ENCODE measurements around the gene AGFG1. TPM values are rescaled to one million over a fixed set of nuclear protein-coding genes. Genes with fewer than 3 reads are reported as not detected.
A peak's percentile ranks its signal among the peaks of the same experiment; 100 is the strongest.

Gene AGFG1
- total RNA-seq, 2 donors from 2014 or later = 64.6 to 77.3 TPM

GRCh38 chr2:227485429-227485828, 13.5 kb downstream of the AGFG1 start:
- no peak for DNase-seq
- intact Hi-C loops (cut with DNase I, micrococcal nuclease) = no loop called here
- ATAC-seq = no peak

- ATAC-seq = no peak
- intact Hi-C loops (cut with DNase I, micrococcal nuclease) = no loop called here
- no peak for DNase-seq
These were observed 14.7 kb downstream of the AGFG1 start for GRCh38 chr2:227486688-227487087.

DNA sequence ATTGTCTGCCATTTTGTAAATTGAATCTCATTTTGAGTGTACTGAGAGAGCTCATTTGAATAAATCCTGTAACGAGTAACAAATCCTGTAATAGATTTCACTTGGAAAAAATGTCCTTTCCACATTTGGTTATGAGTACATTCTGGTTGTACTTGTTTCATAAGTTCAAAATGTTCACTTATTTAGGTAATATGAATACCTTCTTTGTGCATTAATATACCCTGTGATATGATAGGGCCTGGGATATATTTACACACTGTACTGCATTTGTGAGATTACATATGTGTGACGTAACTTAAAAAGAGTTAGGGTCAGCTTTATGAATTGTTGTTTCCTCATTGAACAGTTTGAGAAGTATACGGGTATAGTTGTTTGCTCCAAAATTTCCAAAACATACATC, 16.1 kb downstream of the AGFG1 start:
- ATAC-seq (no peak), DNase-seq (no peak)
- intact Hi-C loops (cut with DNase I, micrococcal nuclease) = no loop called here

- DNase-seq (no peak), ATAC-seq (no peak)
- intact Hi-C loops (cut with DNase I, micrococcal nuclease) = no loop called here
These were observed 19.4 kb downstream of the AGFG1 start for GRCh38 chr2:227491386-227491785.

DNA sequence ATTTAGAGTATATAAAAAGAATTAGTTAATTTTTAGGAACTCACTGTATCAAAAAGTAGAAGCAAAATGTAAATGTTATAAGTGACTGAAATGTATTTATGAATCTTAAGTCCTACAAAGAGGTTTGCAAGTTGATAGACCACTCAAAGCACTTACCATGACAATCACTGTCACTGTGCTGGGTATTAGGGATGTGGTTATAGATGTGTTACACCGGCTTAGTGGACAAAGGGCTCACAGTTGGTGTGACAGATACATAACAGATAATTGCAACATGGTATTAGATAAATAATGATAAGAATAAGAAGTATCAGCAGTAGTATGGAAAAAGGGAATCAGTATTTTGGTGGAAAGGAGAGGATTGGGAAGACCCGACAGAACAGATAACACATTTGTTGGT, 21.6 kb downstream of the AGFG1 start:
- intact Hi-C loops (cut with DNase I, micrococcal nuclease) = no loop called here
- ATAC-seq = no peak
- DNase-seq = no peak

GRCh38 chr2:227497158-227497557, 25.2 kb downstream of the AGFG1 start:
- ATAC-seq = no peak
- intact Hi-C loops (cut with DNase I, micrococcal nuclease) = no loop called here
- no peak for DNase-seq

DNA sequence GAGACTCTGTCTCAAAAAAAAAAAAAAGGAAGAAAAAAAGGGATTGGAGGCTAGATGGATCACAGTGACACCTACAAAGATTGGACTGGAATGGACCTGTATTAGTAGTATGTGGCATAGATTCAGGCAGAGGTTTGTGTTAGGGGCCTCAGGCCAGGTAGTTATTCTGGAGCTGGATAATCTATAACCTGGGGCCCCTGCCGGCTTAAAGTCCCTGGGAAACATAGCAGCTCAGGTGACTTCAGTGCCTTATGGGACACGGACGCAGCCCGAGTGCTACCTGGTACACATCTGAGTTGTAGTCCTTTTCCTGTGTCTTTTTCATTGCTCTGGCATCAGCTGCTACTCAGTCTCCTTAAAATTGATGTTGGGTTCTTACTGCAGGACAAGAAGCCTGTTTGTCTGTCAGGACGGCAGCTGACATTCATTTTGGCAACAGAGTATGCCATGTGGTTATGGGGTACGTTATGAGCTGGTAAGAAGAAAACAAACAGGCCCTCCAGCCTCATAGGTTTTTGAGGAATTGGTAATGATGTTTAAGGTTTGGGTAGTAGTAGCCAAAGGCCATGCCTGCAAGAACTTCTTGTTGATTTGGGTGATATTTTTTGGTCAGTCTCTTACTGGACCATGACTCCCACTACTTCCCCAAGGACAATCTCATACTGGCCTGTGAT, 27.8 kb downstream of the AGFG1 start:
- DNase-seq (no peak), ATAC-seq (no peak)

GRCh38 chr2:227500301-227500630, 28.3 kb downstream of the AGFG1 start:
- intact Hi-C loops (cut with DNase I, micrococcal nuclease) = no loop called here
- ATAC-seq (no peak), DNase-seq (no peak)

More for the DNA sequence above, 27.8 kb downstream of the AGFG1 start:
- intact Hi-C loops (cut with DNase I, micrococcal nuclease) = no loop called here

GRCh38 chr2:227503433-227504406, 31.8 kb downstream of the AGFG1 start:
- intact Hi-C loops (cut with DNase I, micrococcal nuclease) = no loop called here
- DNase-seq = peak in 1 of 2 donors; percentile 64

DNA sequence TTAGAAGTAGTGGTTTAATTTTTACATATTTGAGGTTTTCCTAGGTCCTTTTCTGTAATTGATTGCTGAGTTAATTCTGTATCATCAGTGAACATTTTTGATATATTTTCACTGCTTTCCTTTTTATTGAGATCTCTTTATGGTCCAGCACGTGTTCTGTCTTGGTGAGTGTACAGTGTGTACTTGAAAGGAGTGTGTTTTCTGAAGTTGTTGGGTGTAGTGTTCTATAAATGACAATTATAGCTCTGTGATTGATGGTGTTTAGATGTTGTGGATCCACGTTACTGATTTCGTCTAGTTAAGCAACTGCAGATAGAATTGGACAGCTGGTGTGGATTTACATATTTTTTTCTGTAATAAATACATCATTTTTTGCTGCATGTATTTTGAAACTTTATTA, 32.7 kb downstream of the AGFG1 start:
- peak; percentile 56 for ATAC-seq
- DNase-seq = no peak
- intact Hi-C loops (cut with DNase I, micrococcal nuclease) = no loop called here

More at GRCh38 chr2:227503433-227504406, 31.8 kb downstream of the AGFG1 start:
- peak; percentile 74 for ATAC-seq

- ATAC-seq (peak; percentile 32), DNase-seq (no peak)
- intact Hi-C loops (cut with DNase I, micrococcal nuclease) = no loop called here
These were observed 34.5 kb downstream of the AGFG1 start for GRCh38 chr2:227506456-227506855.

- intact Hi-C loops (cut with DNase I, micrococcal nuclease) = no loop called here
- ATAC-seq (no peak), DNase-seq (no peak)
These were observed 36.0 kb downstream of the AGFG1 start for GRCh38 chr2:227507963-227508362.

- intact Hi-C loops (cut with DNase I, micrococcal nuclease) = no loop called here
- DNase-seq (no peak), ATAC-seq (no peak)
These were observed 37.1 kb downstream of the AGFG1 start for GRCh38 chr2:227509076-227509475.

GRCh38 chr2:227509824-227510619, 38.1 kb downstream of the AGFG1 start:
- DNase-seq (no peak), ATAC-seq (peak; percentile 77)
- intact Hi-C loops (cut with DNase I, micrococcal nuclease) = no loop called here

DNA sequence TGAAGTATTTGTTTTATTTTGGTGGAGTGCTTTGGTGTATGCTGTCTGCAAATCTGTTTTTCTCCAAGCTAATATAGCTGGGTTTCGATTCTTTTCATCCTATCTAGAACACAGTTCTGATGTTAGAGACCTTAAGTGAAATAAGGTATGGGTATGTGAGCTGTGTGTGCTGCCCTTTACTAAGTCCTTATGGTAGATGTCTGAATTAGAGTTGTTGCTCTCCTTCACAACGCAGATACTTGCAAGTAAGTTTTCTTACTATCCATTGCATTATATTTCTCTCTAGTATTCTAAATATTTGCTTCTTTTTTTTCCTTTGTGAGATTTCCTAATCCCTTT, 38.6 kb downstream of the AGFG1 start:
- intact Hi-C loops (cut with DNase I, micrococcal nuclease) = no loop called here
- no peak for DNase-seq
- ATAC-seq = no peak

DNA sequence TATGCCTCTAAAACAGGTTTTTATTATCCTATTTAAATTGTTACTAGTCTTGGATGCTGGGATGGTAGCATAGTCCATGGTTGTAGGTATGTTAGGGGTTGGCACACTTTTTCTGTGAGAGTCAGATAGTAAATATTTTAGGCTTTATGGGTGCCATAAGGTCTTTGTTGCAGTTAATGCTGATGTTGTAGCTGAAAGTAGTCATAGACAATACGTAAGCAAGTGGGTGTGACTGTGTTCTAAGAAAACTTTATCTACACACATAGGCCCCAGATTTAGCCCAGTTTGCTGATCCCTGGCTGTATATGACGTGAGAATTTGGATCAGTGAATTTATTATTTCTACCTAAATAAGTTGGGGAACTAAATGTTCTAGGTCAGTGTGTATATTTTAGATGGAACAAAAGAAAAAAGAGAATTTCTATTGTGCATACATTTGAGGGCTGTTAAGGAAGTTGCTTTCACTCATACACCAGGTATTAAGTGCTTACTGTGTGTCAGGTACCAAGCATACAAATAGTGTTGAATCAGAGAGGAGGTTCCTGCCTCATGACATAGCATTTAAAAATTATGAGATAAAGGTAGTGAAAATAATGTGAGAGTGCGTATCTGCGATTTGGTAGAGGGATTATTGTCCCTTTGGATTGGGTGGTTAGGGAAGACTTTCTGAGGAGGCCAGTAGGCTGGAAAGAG, 39.4 kb downstream of the AGFG1 start:
- ATAC-seq = peak; percentile 47
- intact Hi-C loops (cut with DNase I, micrococcal nuclease) = no loop called here
- no peak for DNase-seq

DNA sequence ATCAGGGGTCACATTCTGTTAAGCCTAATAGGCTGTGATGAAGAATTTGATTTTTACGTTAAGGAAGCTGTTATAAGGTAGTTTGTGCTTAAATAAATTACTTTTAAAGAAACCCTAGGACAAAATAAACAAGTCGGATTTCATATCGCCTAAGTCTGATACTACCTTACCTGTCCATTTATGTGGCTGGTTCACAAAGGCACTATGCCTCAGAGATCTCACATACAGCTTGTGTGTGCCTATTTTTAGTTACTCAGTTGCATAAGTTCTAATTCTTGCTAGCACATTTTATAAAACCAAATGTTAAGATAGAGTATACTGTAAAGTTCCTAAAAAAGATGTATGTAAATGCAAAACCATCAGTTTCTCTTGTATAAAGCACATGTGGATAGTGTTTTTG, 40.0 kb downstream of the AGFG1 start:
- DNase-seq = no peak
- intact Hi-C loops (cut with DNase I, micrococcal nuclease) = no loop called here
- ATAC-seq = no peak

GRCh38 chr2:227513113-227513512, 41.2 kb downstream of the AGFG1 start:
- no peak for DNase-seq
- intact Hi-C loops (cut with DNase I, micrococcal nuclease) = no loop called here
- no peak for ATAC-seq

- intact Hi-C loops (cut with DNase I, micrococcal nuclease) = no loop called here
- no peak for ATAC-seq
- DNase-seq = no peak
These were observed 43.8 kb downstream of the AGFG1 start for GRCh38 chr2:227515742-227516141.

All from left colon (tissue), 2 donors.